Activated gamma-delta T cell treated with Interleukin-2 at 50 U/mL for 16 hours (primary cell): ENCODE measurements around the gene GOSR1.
"Not testable (repeated sequence)": the region's sequence is repeated elsewhere in the genome, so short reads cannot be mapped to it uniquely, and the experiment has no call there.

Experiments
- DNase-seq: peaks from one replicate; pipeline ENCODE4 v3.0.0-alpha.2; 2020

The GOSR1 gene

GRCh38 chr17:30549181-30549580 lies 72.0 kb downstream of the GOSR1 start:
- not testable (repeated sequence) for DNase-seq

GRCh38 chr17:30549864-30550511 lies 72.8 kb downstream of the GOSR1 start:
- no peak for DNase-seq

DNA sequence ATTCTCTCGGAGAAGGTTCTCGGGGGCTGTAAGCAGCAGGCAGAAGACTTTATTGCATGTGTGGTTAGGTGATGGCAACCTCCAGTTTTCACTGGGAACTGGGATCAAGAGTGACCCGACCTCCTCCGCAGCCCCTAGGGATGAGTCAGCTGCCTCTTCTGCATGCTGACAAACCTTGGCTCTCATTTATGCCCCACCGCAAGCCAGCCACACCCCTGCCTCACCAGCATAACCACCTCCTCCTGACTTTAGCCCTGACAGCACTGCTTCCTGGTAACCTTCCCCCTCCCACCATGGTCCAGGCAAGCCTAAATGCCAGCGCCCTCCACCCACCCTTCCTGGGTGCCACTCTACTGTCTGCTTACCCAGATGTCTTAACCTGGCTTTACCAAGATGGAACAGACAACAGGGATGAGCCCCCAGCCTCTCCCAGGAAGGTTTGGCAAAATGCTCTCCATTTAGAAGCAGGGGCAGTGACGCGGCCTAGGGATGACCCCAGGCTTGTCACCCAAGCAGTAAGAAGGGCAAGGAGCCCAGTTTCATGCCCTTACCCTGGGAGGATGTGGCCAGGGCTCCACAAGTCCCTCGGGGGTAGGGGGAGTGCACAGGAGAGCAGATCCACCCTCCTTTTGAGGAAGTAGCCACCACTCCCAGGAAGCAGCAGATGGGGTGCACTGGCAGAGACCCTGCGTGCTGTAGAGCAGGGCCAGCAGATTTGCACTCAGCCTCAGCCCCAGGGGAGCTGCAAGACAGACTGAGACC lies 73.5 kb downstream of the GOSR1 start:
- no peak for DNase-seq

GRCh38 chr17:30551274-30551995 lies 74.2 kb downstream of the GOSR1 start:
- not testable (repeated sequence) for DNase-seq

DNA sequence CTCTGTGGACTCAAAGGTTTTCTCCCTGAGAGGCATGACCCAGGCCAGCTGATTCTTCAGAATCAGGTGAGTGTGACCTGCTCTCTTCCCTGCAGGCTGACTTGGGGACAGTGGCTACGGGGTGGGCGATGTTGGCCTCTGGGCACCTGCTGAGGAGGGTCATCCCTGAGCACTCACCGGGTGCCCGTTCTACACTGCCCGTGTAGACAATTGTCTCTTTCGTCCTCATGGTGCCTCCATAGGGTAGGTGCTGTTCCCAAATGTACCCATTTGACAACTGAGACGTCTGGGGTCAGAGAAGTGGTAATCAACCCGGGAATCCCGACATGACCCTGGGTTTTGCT lies 74.8 kb downstream of the GOSR1 start:
- DNase-seq: no peak

- DNase-seq: no peak
Observed at GRCh38 chr17:30552994-30553566, 75.9 kb downstream of the GOSR1 start.

DNA sequence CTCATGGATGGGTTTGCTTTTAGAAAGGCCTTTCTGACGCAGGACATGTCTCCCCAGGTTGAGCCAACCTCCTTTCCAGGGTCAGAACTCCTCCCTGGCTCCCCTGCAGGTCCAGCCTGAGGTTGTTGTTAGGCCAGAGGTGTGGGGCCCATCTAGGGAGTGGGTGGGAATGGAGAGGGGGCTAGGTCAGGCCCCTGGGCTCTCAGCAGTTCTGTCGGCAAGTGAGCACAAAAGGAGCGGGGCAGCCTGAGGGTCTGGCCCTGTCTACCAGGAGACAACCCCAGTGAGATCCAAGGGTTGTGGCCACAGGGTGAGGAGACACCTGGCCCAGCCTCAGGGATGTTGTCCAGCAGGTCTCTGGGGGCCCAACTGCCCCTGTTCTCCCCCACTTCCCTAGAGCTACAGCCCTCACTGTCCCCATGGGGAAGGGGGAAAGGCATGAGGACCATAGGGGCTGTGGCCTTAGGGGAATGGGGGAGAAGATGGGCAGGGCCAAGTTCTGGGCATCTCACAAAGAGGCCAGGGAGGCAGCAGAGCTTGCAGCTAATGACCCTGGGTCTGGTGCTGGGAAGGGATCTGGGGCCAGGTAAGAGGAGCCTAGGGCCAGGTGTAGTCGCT lies 76.7 kb downstream of the GOSR1 start:
- DNase-seq: not testable (repeated sequence)

DNA sequence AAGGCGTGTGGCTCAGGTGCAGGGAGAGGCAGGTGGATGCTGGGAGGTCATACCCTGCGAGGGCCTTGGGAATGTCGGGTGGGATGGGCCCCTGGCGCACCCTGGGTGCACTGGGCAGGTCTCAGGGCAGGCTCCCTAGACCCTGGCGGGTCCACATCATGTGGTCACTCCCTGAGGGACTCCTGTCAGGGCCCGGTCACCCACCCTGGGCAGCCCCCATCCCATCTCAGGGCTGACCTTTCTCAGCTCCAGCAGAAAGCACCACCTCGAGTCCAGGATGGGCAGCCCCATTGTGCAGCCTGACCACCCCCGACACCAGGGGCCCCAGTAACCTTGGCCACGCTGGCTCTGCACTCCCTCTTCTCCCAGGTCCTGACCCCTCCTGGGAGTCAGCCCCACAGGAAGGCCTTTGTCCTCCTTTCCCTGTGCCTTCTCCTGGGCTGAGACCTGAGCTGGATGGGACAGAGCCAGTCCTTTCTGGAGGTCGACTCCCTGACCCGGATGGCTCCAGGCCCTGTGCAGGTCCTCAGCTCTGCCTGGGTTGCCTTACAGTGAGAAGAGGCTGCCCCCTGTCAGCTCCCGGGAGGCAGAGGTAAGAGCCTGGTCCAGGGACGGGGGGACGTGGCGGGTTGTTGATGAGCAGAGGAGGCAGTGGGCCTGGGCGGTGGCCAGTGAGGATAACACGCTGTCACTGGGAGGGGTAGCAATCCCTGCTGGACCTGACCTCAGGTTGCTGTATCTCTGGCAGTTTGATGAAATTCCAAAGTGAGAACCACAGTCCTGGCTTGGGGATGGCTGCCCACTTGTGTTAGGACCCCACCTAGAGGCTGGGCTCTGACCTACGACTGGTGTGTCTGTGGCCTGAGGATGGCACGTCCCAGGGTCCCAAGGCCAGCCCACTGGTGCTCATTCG lies 77.9 kb downstream of the GOSR1 start:
- no peak for DNase-seq

GRCh38 chr17:30555942-30556341 lies 78.7 kb downstream of the GOSR1 start:
- DNase-seq: no peak

- DNase-seq: no peak
Observed at GRCh38 chr17:30556374-30557332, 79.4 kb downstream of the GOSR1 start.

GRCh38 chr17:30557916-30558685 lies 80.9 kb downstream of the GOSR1 start:
- DNase-seq: no peak

GRCh38 chr17:30558686-30559545 lies 81.7 kb downstream of the GOSR1 start:
- DNase-seq: no peak

DNA sequence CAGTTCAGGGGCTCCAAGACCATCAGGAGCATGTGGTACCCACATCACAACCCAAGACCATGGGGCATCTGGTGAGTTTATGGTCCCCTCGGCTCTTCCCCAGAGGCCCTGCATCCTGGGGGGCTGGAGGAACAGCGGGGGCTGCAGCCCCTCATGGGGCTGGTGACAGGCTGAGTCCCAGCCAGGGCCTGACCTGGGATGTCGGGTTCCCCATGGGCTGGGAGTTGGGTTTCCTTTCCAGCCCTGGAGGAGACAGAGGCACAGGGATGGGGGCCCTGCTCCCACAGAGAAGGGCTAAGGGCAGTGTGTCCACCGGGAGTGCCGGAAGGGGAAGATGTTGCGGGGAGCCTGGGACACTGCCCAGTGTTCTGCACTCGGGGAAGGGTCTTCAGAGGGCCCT lies 82.4 kb downstream of the GOSR1 start:
- DNase-seq: no peak

GRCh38 chr17:30560117-30561026 lies 83.2 kb downstream of the GOSR1 start:
- not testable (repeated sequence) for DNase-seq

- not testable (repeated sequence) for DNase-seq
Observed at GRCh38 chr17:30561766-30562165, 84.6 kb downstream of the GOSR1 start.

DNA sequence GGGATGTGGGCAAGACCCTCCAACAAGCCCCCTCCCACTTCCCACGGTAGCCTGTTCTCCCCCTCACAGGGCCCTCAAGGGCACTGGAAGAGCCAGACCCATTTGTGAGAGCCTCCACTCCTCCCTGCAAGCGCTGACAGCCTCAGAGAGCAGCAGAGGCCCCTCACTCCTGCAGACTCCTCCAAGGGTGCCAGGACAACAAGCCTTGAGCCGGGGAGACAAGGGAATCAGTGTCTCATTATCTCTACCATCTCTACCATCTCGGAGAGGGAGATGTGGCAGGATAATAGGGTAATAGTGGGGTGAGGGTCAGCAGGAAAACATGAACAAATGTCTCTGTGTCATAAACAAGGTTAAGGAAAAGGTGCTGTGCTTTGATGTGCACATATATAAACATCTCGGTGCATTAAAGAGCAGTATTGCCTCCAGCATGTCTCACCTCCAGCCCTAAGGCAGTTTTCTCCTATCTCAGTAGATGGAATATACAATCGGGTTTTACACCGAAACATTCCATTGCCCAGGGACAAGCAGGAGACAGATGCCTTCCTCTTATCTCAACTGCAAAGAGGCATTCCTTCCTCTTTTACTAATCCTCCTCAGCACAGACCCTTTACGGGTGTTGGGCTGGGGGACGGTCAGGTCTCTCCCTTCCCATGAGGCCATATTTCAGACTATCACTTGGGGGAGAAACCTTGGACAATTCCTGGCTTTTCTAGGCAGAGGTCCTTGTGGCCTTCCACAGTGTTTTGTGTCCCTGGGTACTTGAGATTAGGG lies 86.1 kb downstream of the GOSR1 start:
- DNase-seq: not testable (repeated sequence)

DNA sequence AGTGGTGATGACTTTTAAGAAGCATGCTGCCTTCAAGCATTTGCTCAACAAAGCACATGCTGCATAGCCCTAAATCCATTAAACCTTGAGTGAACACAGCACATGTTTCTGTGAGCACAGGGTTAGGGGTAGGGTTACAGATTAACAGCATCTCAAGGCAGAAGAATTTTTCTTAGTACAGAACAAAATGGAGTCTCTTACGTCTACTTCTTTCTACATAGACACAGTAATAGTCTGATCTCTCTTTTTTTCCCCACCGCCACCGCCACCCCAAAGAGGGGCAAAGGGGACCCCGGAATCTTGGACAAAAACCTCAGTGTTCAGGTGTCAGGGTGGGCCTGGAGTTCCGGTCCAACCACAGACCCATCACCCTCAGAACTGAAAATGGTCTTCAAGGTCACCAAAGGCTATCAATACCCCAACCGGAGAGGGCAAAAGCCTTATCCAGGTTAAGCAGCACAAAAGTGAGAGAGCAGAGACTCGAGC lies 86.7 kb downstream of the GOSR1 start:
- not testable (repeated sequence) for DNase-seq
